Mesendoderm (in vitro differentiated cells): Measurements from ENCODE around the gene TECTB.

Experiments
- DNase-seq: peaks from one replicate; pipeline ENCODE4 v3.0.0; 2013
- H2AK5ac ChIP-seq: 2 replicates; pipeline ENCODE4 v1.6.1; 2013; ENCODE audit warnings: low read length, inconsistent platforms
- H2BK120ac ChIP-seq: 2 replicates; pipeline ENCODE4 v1.6.1; 2013; ENCODE audit warnings: low read depth, mild to moderate bottlenecking, low read length, moderate library complexity, mixed read lengths
- H2BK15ac ChIP-seq: replicated peaks from 2 replicates; pipeline ENCODE4 v1.6.1; 2013; ENCODE audit warnings: low read depth, mild to moderate bottlenecking, moderate library complexity
- H2BK5ac ChIP-seq: 2 replicates; pipeline ENCODE4 v1.6.1; 2013; ENCODE audit warnings: low read length, inconsistent platforms
- H3K18ac ChIP-seq: 2 replicates; pipeline ENCODE4 v1.6.1; 2013; ENCODE audit warnings: mild to moderate bottlenecking, low read length, mixed read lengths
- H3K23ac ChIP-seq: one replicate; pipeline ENCODE4 v1.6.1; 2013; ENCODE audit warnings: low read length
- H3K27ac ChIP-seq: 2 replicates; pipeline ENCODE4 v1.5.1; 2013; ENCODE audit warnings: low read depth, mild to moderate bottlenecking, inconsistent platforms, low read length, moderate library complexity
- H3K27me3 ChIP-seq: 2 replicates; pipeline ENCODE4 v1.6.1; 2013; ENCODE audit warnings: low read length, control low read depth, mild to moderate bottlenecking, inconsistent platforms; ENCODE audit not compliant: insufficient read depth, poor library complexity
- H3K36me3 ChIP-seq: 2 replicates; pipeline ENCODE4 v1.6.1; 2013; ENCODE audit warnings: low read length, inconsistent platforms; ENCODE audit not compliant: control insufficient read depth, insufficient read depth
- H3K4ac ChIP-seq: one replicate; pipeline ENCODE4 v1.6.1; 2013; ENCODE audit warnings: low read depth, mild to moderate bottlenecking, low read length, moderate library complexity
- H3K4me1 ChIP-seq: 2 replicates; pipeline ENCODE4 v1.6.1; 2013; ENCODE audit warnings: low read depth, low read length, inconsistent platforms; ENCODE audit not compliant: control insufficient read depth
- H3K4me2 ChIP-seq: 2 replicates; pipeline ENCODE4 v1.6.1; 2013; ENCODE audit warnings: low read length
- H3K4me3 ChIP-seq: 2 replicates; pipeline ENCODE4 v1.5.1; 2013; ENCODE audit warnings: mild to moderate bottlenecking, low read length
- H3K56ac ChIP-seq: one replicate; pipeline ENCODE4 v1.6.1; 2013; ENCODE audit warnings: low read length
- H3K79me1 ChIP-seq: 2 replicates; pipeline ENCODE4 v1.6.1; 2013; ENCODE audit warnings: low read length, inconsistent platforms
- H3K79me2 ChIP-seq: 2 replicates; pipeline ENCODE4 v1.6.1; 2013; ENCODE audit warnings: mild to moderate bottlenecking, low read length; ENCODE audit not compliant: control insufficient read depth, insufficient read depth
- H3K9ac ChIP-seq: 2 replicates; pipeline ENCODE4 v1.6.1; 2013; ENCODE audit warnings: low read length, inconsistent platforms
- H4K5ac ChIP-seq: one replicate; pipeline ENCODE4 v1.6.1; 2013; ENCODE audit warnings: low read length
- H4K8ac ChIP-seq: one replicate; pipeline ENCODE4 v1.6.1; 2013; ENCODE audit warnings: low read depth, mild to moderate bottlenecking, control low read depth, low read length, moderate library complexity
- WGBS: extraction: QIAGEN DNeasy Blood & Tissue Kit; methylation state at CpG from one replicate; pipeline ENCODE4 v1.1.7; 2013; ENCODE audit warnings: low lambda C conversion rate, missing lambda C conversion rate; ENCODE audit not compliant: insufficient coverage; ENCODE audit errors: extremely low coverage; 5-methylcytosine and 5-hydroxymethylcytosine counted together

Gene TECTB

GRCh38 chr10:112302335-112302734 lies 19.1 kb downstream of the TECTB start:
- H2BK5ac ChIP-seq, result no peak overlapping the region
- no peak overlapping the region for H3K18ac ChIP-seq
- H3K4me2 ChIP-seq, result no peak overlapping the region
- no peak overlapping the region for H4K8ac ChIP-seq
- no peak overlapping the region for H2BK120ac ChIP-seq
- H3K23ac ChIP-seq, result no peak overlapping the region
- H3K79me2 ChIP-seq, result no peaks in the 10 kb centered on the region
- no peak overlapping the region for H2AK5ac ChIP-seq
- H3K9ac ChIP-seq, result no peak overlapping the region
- H3K56ac ChIP-seq, result no peak overlapping the region
- H3K36me3 ChIP-seq, result no peaks in the 10 kb centered on the region
- H3K79me1 ChIP-seq, result no peaks in the 10 kb centered on the region
- no peak for DNase-seq
- peak overlapping the region; percentile 6 for H3K4ac ChIP-seq
- H4K5ac ChIP-seq, result no peak overlapping the region
- H3K4me1 ChIP-seq, result peaks cover 2% of the 10 kb centered on the region
- H2BK15ac ChIP-seq, result no peak overlapping the region
- no peaks in the 10 kb centered on the region for H3K27me3 ChIP-seq
- no peak overlapping the region for H3K27ac ChIP-seq
- H3K4me3 ChIP-seq, result no peak overlapping the region
- no CpG with 5 or more reads among the region's 3 CpGs for WGBS

GRCh38 chr10:112303528-112303927 lies 20.3 kb downstream of the TECTB start:
- no CpG with 5 or more reads among the region's 2 CpGs for WGBS
- no peaks in the 10 kb centered on the region for H3K27me3 ChIP-seq
- no peak overlapping the region for H2BK120ac ChIP-seq
- H2BK15ac ChIP-seq, result no peak overlapping the region
- peaks cover 4% of the 10 kb centered on the region for H3K4me1 ChIP-seq
- H3K79me2 ChIP-seq, result no peaks in the 10 kb centered on the region
- no peak overlapping the region for H3K23ac ChIP-seq
- H2AK5ac ChIP-seq, result no peak overlapping the region
- H3K27ac ChIP-seq, result no peak overlapping the region
- H2BK5ac ChIP-seq, result no peak overlapping the region
- H3K9ac ChIP-seq, result no peak overlapping the region
- H3K4me3 ChIP-seq, result no peak overlapping the region
- DNase-seq, result no peak
- H4K5ac ChIP-seq, result no peak overlapping the region
- no peak overlapping the region for H3K18ac ChIP-seq
- no peaks in the 10 kb centered on the region for H3K79me1 ChIP-seq
- H4K8ac ChIP-seq, result no peak overlapping the region
- no peak overlapping the region for H3K4me2 ChIP-seq
- no peak overlapping the region for H3K56ac ChIP-seq
- H3K36me3 ChIP-seq, result no peaks in the 10 kb centered on the region
- no peak overlapping the region for H3K4ac ChIP-seq

- H3K4me1 ChIP-seq, result peaks cover 4% of the 10 kb centered on the region
- no peak overlapping the region for H3K27ac ChIP-seq
- no peaks in the 10 kb centered on the region for H3K27me3 ChIP-seq
- WGBS, result no CpG with 5 or more reads among the region's 3 CpGs
- no peaks in the 10 kb centered on the region for H3K79me2 ChIP-seq
- no peak overlapping the region for H3K4ac ChIP-seq
- no peak overlapping the region for H3K4me2 ChIP-seq
- H3K4me3 ChIP-seq, result no peak overlapping the region
- no peak for DNase-seq
- no peak overlapping the region for H3K18ac ChIP-seq
- H2AK5ac ChIP-seq, result no peak overlapping the region
- H4K5ac ChIP-seq, result no peak overlapping the region
- no peak overlapping the region for H2BK15ac ChIP-seq
- H3K79me1 ChIP-seq, result no peaks in the 10 kb centered on the region
- no peak overlapping the region for H3K56ac ChIP-seq
- H4K8ac ChIP-seq, result no peak overlapping the region
- no peak overlapping the region for H3K9ac ChIP-seq
- H3K36me3 ChIP-seq, result no peaks in the 10 kb centered on the region
- no peak overlapping the region for H2BK120ac ChIP-seq
- no peak overlapping the region for H2BK5ac ChIP-seq
- H3K23ac ChIP-seq, result no peak overlapping the region
Measured at GRCh38 chr10:112304267-112304859, 21.2 kb downstream of the TECTB start.

GRCh38 chr10:112307358-112308124 lies 24.3 kb downstream of the TECTB start:
- Histone ChIP-seq H2BK120ac (no peak overlapping the region), H3K4me2 (no peak overlapping the region), H3K4ac (no peak overlapping the region), H2AK5ac (no peak overlapping the region), H3K4me3 (no peak overlapping the region), H3K56ac (no peak overlapping the region), H3K23ac (no peak overlapping the region), H2BK5ac (no peak overlapping the region), H3K4me1 (peaks cover 4% of the 10 kb centered on the region), H3K27ac (no peak overlapping the region), H3K27me3 (no peaks in the 10 kb centered on the region), H3K79me1 (no peaks in the 10 kb centered on the region), H3K79me2 (no peaks in the 10 kb centered on the region), H4K5ac (no peak overlapping the region), H3K18ac (no peak overlapping the region), H4K8ac (no peak overlapping the region), H3K36me3 (no peaks in the 10 kb centered on the region), H3K9ac (no peak overlapping the region), H2BK15ac (no peak overlapping the region)
- DNase-seq, result peak; percentile 95
- no CpG with 5 or more reads among the region's 7 CpGs for WGBS

GRCh38 chr10:112308125-112308502 lies 24.9 kb downstream of the TECTB start:
- H2BK5ac ChIP-seq, result no peak overlapping the region
- WGBS, result no CpG with 5 or more reads among the region's 3 CpGs
- no peak overlapping the region for H3K9ac ChIP-seq
- no peaks in the 10 kb centered on the region for H3K27me3 ChIP-seq
- H2BK120ac ChIP-seq, result no peak overlapping the region
- peaks cover 4% of the 10 kb centered on the region for H3K4me1 ChIP-seq
- no peak overlapping the region for H4K8ac ChIP-seq
- no peak overlapping the region for H2AK5ac ChIP-seq
- H3K18ac ChIP-seq, result no peak overlapping the region
- no peaks in the 10 kb centered on the region for H3K79me2 ChIP-seq
- no peak overlapping the region for H3K23ac ChIP-seq
- no peak overlapping the region for H3K56ac ChIP-seq
- no peak overlapping the region for H3K4me3 ChIP-seq
- H3K27ac ChIP-seq, result no peak overlapping the region
- no peak overlapping the region for H3K4me2 ChIP-seq
- DNase-seq, result peak; percentile 70
- H3K4ac ChIP-seq, result no peak overlapping the region
- H2BK15ac ChIP-seq, result no peak overlapping the region
- H3K79me1 ChIP-seq, result no peaks in the 10 kb centered on the region
- no peaks in the 10 kb centered on the region for H3K36me3 ChIP-seq
- no peak overlapping the region for H4K5ac ChIP-seq
